RWPE2 (cell line): Measurements from ENCODE around the gene KCNB1.

Source experiments
- ATAC-seq: fragments of 200-7000 bp; cut with Tn5 transposase; 3 replicates; pipeline ENCODE4 v1.9.1; 2021; ENCODE audit warnings: low read depth
- DNase-seq: peaks from one replicate; pipeline ENCODE4 v3.0.0-alpha.2; 2020; ENCODE audit warnings: low spot score
- H3K27ac ChIP-seq: fragments of 450-650 bp; 2 replicates; pipeline ENCODE4 v1.5.1; 2017; ENCODE audit warnings: mild to moderate bottlenecking; ENCODE audit not compliant: poor library complexity, severe bottlenecking
- H3K27me3 ChIP-seq: fragments of 250-450 bp; sonication (Bioruptor Pico); 2 replicates; pipeline ENCODE4 v1.5.1; 2021; ENCODE audit warnings: mild to moderate bottlenecking, moderate library complexity; ENCODE audit not compliant: insufficient read depth, poor library complexity, severe bottlenecking
- H3K36me3 ChIP-seq: fragments of 250-450 bp; sonication (Bioruptor Pico); 2 replicates; pipeline ENCODE4 v1.5.1; 2020; ENCODE audit warnings: low read depth, mild to moderate bottlenecking, moderate library complexity
- H3K4me1 ChIP-seq: fragments of 250-450 bp; sonication (Bioruptor Pico); 2 replicates; pipeline ENCODE4 v1.5.1; 2021; ENCODE audit warnings: mild to moderate bottlenecking, moderate library complexity; ENCODE audit not compliant: insufficient read depth, poor library complexity, severe bottlenecking
- H3K4me3 ChIP-seq: fragments of 250-450 bp; sonication (Bioruptor Pico); 2 replicates; pipeline ENCODE4 v1.5.1; 2021; ENCODE audit warnings: mild to moderate bottlenecking, moderate library complexity; ENCODE audit not compliant: severe bottlenecking
- H3K9me3 ChIP-seq: fragments of 250-450 bp; sonication (Bioruptor Pico); 2 replicates; pipeline ENCODE4 v1.5.1; 2021; ENCODE audit warnings: mild to moderate bottlenecking, moderate library complexity; ENCODE audit not compliant: severe bottlenecking
- CTCF ChIP-seq: fragments of 450-650 bp; IDR thresholded peaks from one replicate; pipeline ENCODE4 v1.5.1; 2017; ENCODE audit warnings: mild to moderate bottlenecking, moderate library complexity; ENCODE audit not compliant: poor library complexity, severe bottlenecking

KCNB1 gene

DNA sequence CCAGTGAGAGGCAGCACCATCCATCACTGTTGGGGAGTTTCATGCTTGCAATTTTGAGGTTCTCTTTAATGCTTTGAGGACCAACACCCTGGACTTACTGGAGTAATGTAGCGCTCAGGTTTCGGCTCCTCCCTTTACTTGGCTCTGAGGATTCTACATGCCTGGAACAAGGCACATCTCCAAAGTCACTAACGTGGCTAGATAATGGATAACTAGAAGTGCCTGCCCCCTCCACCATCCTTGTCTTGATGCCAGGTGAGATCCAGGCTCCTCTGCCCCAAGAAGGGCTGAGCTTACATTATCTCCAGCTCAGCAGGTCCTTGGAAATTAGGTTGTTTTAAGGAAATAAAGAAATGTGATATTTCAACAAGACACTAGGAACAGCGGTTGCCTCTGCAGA is 129.1 kb downstream of the KCNB1 start:
- H3K9me3 ChIP-seq: no peaks in the 10 kb centered on the region
- peaks cover 3% of the 10 kb centered on the region for H3K4me1 ChIP-seq
- no peak overlapping the region for H3K4me3 ChIP-seq
- no peaks in the 10 kb centered on the region for H3K27me3 ChIP-seq
- H3K27ac ChIP-seq: no peak overlapping the region
- TF ChIP-seq CTCF: no peak
- no peak for ATAC-seq
- no peaks in the 10 kb centered on the region for H3K36me3 ChIP-seq
- DNase-seq: no peak

DNA sequence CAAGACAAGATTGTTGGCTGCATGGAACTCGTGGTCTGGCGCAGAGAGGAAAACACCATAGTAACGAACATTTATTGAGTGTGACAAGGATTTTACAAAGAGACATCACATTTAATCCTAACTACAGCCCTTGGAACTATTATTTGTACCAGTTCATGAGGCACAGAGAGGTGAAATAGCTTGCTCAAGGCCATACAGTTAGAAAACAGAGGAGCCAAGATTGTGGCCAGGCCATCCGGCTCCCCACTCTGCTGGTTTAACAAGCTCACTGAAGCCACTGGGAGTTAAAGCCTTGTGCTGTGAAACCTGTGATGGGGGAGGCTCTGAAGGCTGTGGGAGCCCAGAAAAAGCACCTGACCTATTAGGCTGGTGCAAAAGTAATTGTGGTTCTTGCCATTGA is 129.7 kb downstream of the KCNB1 start:
- no peak overlapping the region for H3K27ac ChIP-seq

DNA sequence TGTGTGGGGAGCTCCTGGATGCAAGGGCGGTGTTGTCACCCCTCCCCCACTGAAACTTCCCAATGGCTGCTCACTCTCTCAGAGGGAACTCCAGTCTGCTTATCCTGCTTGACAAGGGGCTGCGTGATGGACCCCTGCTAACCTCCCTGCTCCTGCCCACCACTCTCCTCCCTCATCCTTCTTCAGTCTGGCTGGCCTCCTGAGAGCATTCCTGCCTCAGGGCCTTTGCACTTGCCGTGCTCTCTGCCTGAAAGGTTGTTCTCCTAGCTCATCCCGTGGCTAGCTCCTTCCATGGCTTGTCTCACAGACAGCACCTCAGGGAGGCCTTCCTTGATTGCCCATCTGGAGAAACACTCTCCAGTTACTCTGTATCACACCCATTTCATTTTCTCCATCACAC is 130.7 kb downstream of the KCNB1 start:
- TF ChIP-seq CTCF: no peak
- no peak overlapping the region for H3K27ac ChIP-seq

More for the DNA sequence above, 129.7 kb downstream of the KCNB1 start:
- TF ChIP-seq CTCF: no peak
- Histone ChIP-seq H3K27me3 (no peaks in the 10 kb centered on the region), H3K36me3 (no peaks in the 10 kb centered on the region), H3K4me1 (peaks cover 3% of the 10 kb centered on the region), H3K4me3 (no peak overlapping the region), H3K9me3 (no peaks in the 10 kb centered on the region)
- DNase-seq (no peak), ATAC-seq (no peak)

DNA sequence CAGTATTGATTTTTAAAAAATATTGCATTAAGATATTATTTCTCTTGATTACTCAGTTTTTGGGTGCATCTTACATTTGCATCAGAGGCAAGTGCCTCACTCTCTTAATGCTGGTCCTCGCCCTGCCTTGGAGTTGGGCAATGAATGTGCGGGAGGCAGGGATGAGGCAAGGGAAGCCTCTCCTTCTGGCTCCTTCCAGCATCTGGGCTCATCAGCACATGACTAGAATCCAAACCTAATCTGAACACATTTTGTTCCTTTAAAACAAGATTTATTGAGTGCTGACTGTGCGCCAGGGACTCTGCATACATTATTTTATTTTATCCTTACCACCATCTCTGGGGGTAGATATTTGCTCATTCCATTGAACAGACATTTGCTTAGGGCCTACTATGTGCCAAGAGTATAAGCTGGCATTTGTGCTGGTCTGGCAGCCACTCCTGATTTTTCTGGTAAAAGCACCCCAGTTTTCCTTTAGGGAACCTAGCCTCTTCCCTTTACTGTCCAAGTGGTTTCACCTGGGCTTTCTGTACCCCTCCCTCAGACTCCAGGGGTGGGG is 132.7 kb downstream of the KCNB1 start:
- Histone ChIP-seq H3K9me3 (no peaks in the 10 kb centered on the region), H3K4me3 (no peak overlapping the region), H3K27ac (no peak overlapping the region), H3K27me3 (no peaks in the 10 kb centered on the region), H3K36me3 (no peaks in the 10 kb centered on the region), H3K4me1 (peaks cover 14% of the 10 kb centered on the region)
- TF ChIP-seq CTCF: no peak
- DNase-seq: no peak
- ATAC-seq: no peak

More for the DNA sequence above, 130.7 kb downstream of the KCNB1 start:
- Histone ChIP-seq H3K9me3 (no peaks in the 10 kb centered on the region), H3K4me3 (no peak overlapping the region), H3K4me1 (peaks cover 3% of the 10 kb centered on the region), H3K36me3 (no peaks in the 10 kb centered on the region), H3K27me3 (no peaks in the 10 kb centered on the region)
- no peak for ATAC-seq
- no peak for DNase-seq

GRCh38 chr20:49349078-49349477 is 133.4 kb downstream of the KCNB1 start:
- no peak for DNase-seq
- H3K4me3 ChIP-seq: no peak overlapping the region
- H3K27me3 ChIP-seq: no peaks in the 10 kb centered on the region
- no peaks in the 10 kb centered on the region for H3K36me3 ChIP-seq
- H3K27ac ChIP-seq: no peak overlapping the region
- TF ChIP-seq CTCF: no peak
- H3K4me1 ChIP-seq: peaks cover 17% of the 10 kb centered on the region
- ATAC-seq: no peak
- H3K9me3 ChIP-seq: no peaks in the 10 kb centered on the region
